Measurements from ENCODE around the gene KRT6A.

KRT6A gene

GRCh38 chr12:52442600-52443061 is 50.4 kb downstream of the KRT6A start:
- no peak for ATAC-seq
- TF ChIP-seq ZC3H10 (CRISPR knock-in tag; IDR thresholded peaks at IDR 0.05) (no peak), GLIS3 (CRISPR knock-in tag; IDR thresholded peaks at IDR 0.05) (no peak), ZNF70 (CRISPR knock-in tag; IDR thresholded peaks at IDR 0.05) (no peak), CSDC2 (CRISPR knock-in tag; IDR thresholded peaks at IDR 0.05) (no peak), OSR1 (CRISPR knock-in tag; IDR thresholded peaks at IDR 0.05) (no peak), RARB (CRISPR knock-in tag; IDR thresholded peaks at IDR 0.05) (no peak), BACH2 (CRISPR knock-in tag; IDR thresholded peaks at IDR 0.05; ENCODE audit: borderline replicate concordance) (no peak), CSRNP3 (CRISPR knock-in tag; IDR thresholded peaks at IDR 0.05) (no peak), CREB5 (CRISPR knock-in tag; IDR thresholded peaks at IDR 0.05; ENCODE audit: low read depth) (no peak), ARNTL (CRISPR knock-in tag; IDR thresholded peaks at IDR 0.05; ENCODE audit: borderline replicate concordance, low read depth) (no peak), ZFP3 (CRISPR knock-in tag; IDR thresholded peaks at IDR 0.05) (no peak), TSHZ2 (CRISPR knock-in tag; IDR thresholded peaks at IDR 0.05) (no peak), TCF4 (CRISPR knock-in tag; IDR thresholded peaks at IDR 0.05; ENCODE audit: borderline replicate concordance) (no peak), PATZ1 (CRISPR knock-in tag; IDR thresholded peaks at IDR 0.05; ENCODE audit: borderline replicate concordance) (no peak), POU6F1 (CRISPR knock-in tag; IDR thresholded peaks at IDR 0.05; ENCODE audit: borderline replicate concordance, low read depth) (no peak), SNAI2 (CRISPR knock-in tag; IDR thresholded peaks at IDR 0.05) (no peak)

GRCh38 chr12:52441320-52441911 is 51.6 kb downstream of the KRT6A start:
- no peak for ATAC-seq
- TF ChIP-seq CSRNP3 (CRISPR knock-in tag; IDR thresholded peaks at IDR 0.05) (no peak), ARNTL (CRISPR knock-in tag; IDR thresholded peaks at IDR 0.05; ENCODE audit: borderline replicate concordance, low read depth) (no peak), TOX (CRISPR knock-in tag; IDR thresholded peaks at IDR 0.05; ENCODE audit: borderline replicate concordance) (no peak), ZNF8 (CRISPR knock-in tag; IDR thresholded peaks at IDR 0.05) (no peak), ZFP3 (CRISPR knock-in tag; IDR thresholded peaks at IDR 0.05) (no peak), PPARA (CRISPR knock-in tag; IDR thresholded peaks at IDR 0.05; ENCODE audit: borderline replicate concordance) (no peak)
